H9 (cell line): Measurements from ENCODE around the gene KLC1. TPM values are rescaled to one million over a fixed set of nuclear protein-coding genes. Genes with fewer than 3 reads are reported as not detected.

ENCODE experiments used
- DNase-seq: peaks from one replicate; pipeline ENCODE4 v3.0.0-alpha.2; 2017
- H2AFZ ChIP-seq: one replicate; pipeline ENCODE4 v1.6.1; 2013; ENCODE audit warnings: mild to moderate bottlenecking, low read length, control low read depth, moderate library complexity
- H2AK5ac ChIP-seq: 2 replicates; pipeline ENCODE4 v1.6.1; 2013; ENCODE audit warnings: low read length, control low read depth, mixed read lengths; ENCODE audit not compliant: insufficient read length
- H2BK120ac ChIP-seq: one replicate; pipeline ENCODE4 v1.6.1; 2013; ENCODE audit warnings: low read depth, mild to moderate bottlenecking, low read length, control low read depth, inconsistent platforms; ENCODE audit not compliant: poor library complexity, severe bottlenecking
- H2BK12ac ChIP-seq: 2 replicates; pipeline ENCODE4 v1.6.1; 2013; ENCODE audit warnings: low read length, control low read depth, mixed read lengths, low read depth; ENCODE audit not compliant: insufficient read length
- H2BK15ac ChIP-seq: 2 replicates; pipeline ENCODE4 v1.6.1; 2013; ENCODE audit warnings: low read depth, low read length, control low read depth
- H2BK20ac ChIP-seq: one replicate; pipeline ENCODE4 v1.6.1; 2013; ENCODE audit warnings: low read depth, mild to moderate bottlenecking, low read length, control low read depth, inconsistent platforms; ENCODE audit not compliant: poor library complexity, severe bottlenecking
- H2BK5ac ChIP-seq: 2 replicates; pipeline ENCODE4 v1.6.1; 2013; ENCODE audit warnings: low read length, control low read depth, mixed read lengths; ENCODE audit not compliant: insufficient read length
- H3K14ac ChIP-seq: 2 replicates; pipeline ENCODE4 v1.6.1; 2013; ENCODE audit warnings: low read length, control low read depth; ENCODE audit not compliant: insufficient read depth
- H3K18ac ChIP-seq: 2 replicates; pipeline ENCODE4 v1.6.1; 2013; ENCODE audit warnings: low read depth, mild to moderate bottlenecking, mixed read lengths, low read length, control low read depth; ENCODE audit not compliant: insufficient read length
- H3K23ac ChIP-seq: 2 replicates; pipeline ENCODE4 v1.6.1; 2013; ENCODE audit warnings: low read length, control low read depth, mixed read lengths, low read depth; ENCODE audit not compliant: insufficient read length
- H3K23me2 ChIP-seq: 2 replicates; pipeline ENCODE4 v1.6.1; 2013; ENCODE audit warnings: low read depth, mild to moderate bottlenecking, mixed read lengths, low read length, control low read depth; ENCODE audit not compliant: insufficient read length, poor library complexity, severe bottlenecking
- H3K27ac ChIP-seq: 2 replicates; pipeline ENCODE4 v1.5.1; 2013; ENCODE audit warnings: low read length, control low read depth, mixed read lengths, low read depth; ENCODE audit not compliant: insufficient read length
- H3K27me3 ChIP-seq: 2 replicates; pipeline ENCODE4 v1.6.1; 2013; ENCODE audit warnings: low read length, control low read depth, inconsistent platforms; ENCODE audit not compliant: insufficient read depth
- H3K4ac ChIP-seq: 2 replicates; pipeline ENCODE4 v1.6.1; 2013; ENCODE audit warnings: low read depth, mild to moderate bottlenecking, control low read depth, inconsistent platforms, low read length, moderate library complexity
- H3K4me1 ChIP-seq: 2 replicates; pipeline ENCODE4 v1.6.1; 2013; ENCODE audit warnings: low read length, control low read depth, inconsistent platforms; ENCODE audit not compliant: insufficient read depth
- H3K4me2 ChIP-seq: 2 replicates; pipeline ENCODE4 v1.6.1; 2013; ENCODE audit warnings: low read length, control low read depth, mixed read lengths; ENCODE audit not compliant: insufficient read length, insufficient read depth
- H3K56ac ChIP-seq: 2 replicates; pipeline ENCODE4 v1.6.1; 2013; ENCODE audit warnings: low read depth, mild to moderate bottlenecking, mixed read lengths, low read length, control low read depth; ENCODE audit not compliant: insufficient read length
- H3K79me1 ChIP-seq: 2 replicates; pipeline ENCODE4 v1.6.1; 2013; ENCODE audit warnings: low read depth, mild to moderate bottlenecking, moderate library complexity, low read length, control low read depth, inconsistent platforms; ENCODE audit not compliant: insufficient read depth, poor library complexity, severe bottlenecking
- H3K79me2 ChIP-seq: 2 replicates; pipeline ENCODE4 v1.6.1; 2013; ENCODE audit warnings: low read length, control low read depth, inconsistent platforms; ENCODE audit not compliant: insufficient read depth
- H3K9ac ChIP-seq: 2 replicates; pipeline ENCODE4 v1.6.1; 2013; ENCODE audit warnings: low read length, control low read depth, mixed read lengths; ENCODE audit not compliant: insufficient read length; ENCODE audit errors: extremely low read depth
- H3K9me3 ChIP-seq: one replicate; pipeline ENCODE4 v1.6.1; 2013; ENCODE audit warnings: low read depth, low read length, inconsistent platforms; ENCODE audit not compliant: control insufficient read depth
- H3T11ph ChIP-seq: one replicate; pipeline ENCODE4 v1.6.1; 2013; ENCODE audit warnings: mild to moderate bottlenecking, low read length, control low read depth, inconsistent platforms
- H4K20me1 ChIP-seq: one replicate; pipeline ENCODE4 v1.6.1; 2013; ENCODE audit not compliant: control insufficient read depth, insufficient read length, insufficient read depth
- H4K5ac ChIP-seq: 2 replicates; pipeline ENCODE4 v1.6.1; 2013; ENCODE audit warnings: low read depth, mild to moderate bottlenecking, mixed read lengths, low read length, control low read depth; ENCODE audit not compliant: insufficient read length
- H4K8ac ChIP-seq: replicated peaks from 2 replicates; pipeline ENCODE4 v1.6.1; 2013; ENCODE audit warnings: low read length, control low read depth, mixed read lengths, low read depth; ENCODE audit not compliant: insufficient read length
- H4K91ac ChIP-seq: 2 replicates; pipeline ENCODE4 v1.6.1; 2013; ENCODE audit warnings: low read depth, mild to moderate bottlenecking, moderate library complexity, mixed read lengths, low read length, control low read depth; ENCODE audit not compliant: insufficient read length
- H3K27ac Mint-ChIP-seq, 3 experiments: 2 replicates in 2 of 3; 3 replicates in 1 of 3; pipeline ENCODE4 v1.8.0; 2020 to 2021; ENCODE audit warnings: mixed read lengths in 3 of 3, mild to moderate bottlenecking in 1 of 3, moderate library complexity in 1 of 3
- H3K27me3 Mint-ChIP-seq: 2 replicates; pipeline ENCODE4 v1.8.0; 2021; ENCODE audit warnings: low read depth, mild to moderate bottlenecking, moderate library complexity, mixed read lengths
- H3K36me3 Mint-ChIP-seq, 3 experiments: 2 replicates in 2 of 3; 3 replicates in 1 of 3; pipeline ENCODE4 v1.8.0; 2020 to 2021; ENCODE audit warnings: low read depth in 3 of 3, mixed read lengths in 3 of 3; ENCODE audit not compliant: insufficient read depth in 1 of 3
- H3K4me1 Mint-ChIP-seq, 2 experiments: 2 replicates each; pipeline ENCODE4 v1.8.0; 2020; ENCODE audit warnings: mixed read lengths in 2 of 2
- H3K4me3 Mint-ChIP-seq, 2 experiments: 2 replicates in 1 of 2; 3 replicates in 1 of 2; pipeline ENCODE4 v1.8.0; 2020 to 2021; ENCODE audit warnings: mild to moderate bottlenecking in 2 of 2, mixed read lengths in 2 of 2, moderate library complexity in 1 of 2
- H3K9me3 Mint-ChIP-seq, 2 experiments: 2 replicates in 1 of 2; 3 replicates in 1 of 2; pipeline ENCODE4 v1.8.0; 2020; ENCODE audit warnings: mild to moderate bottlenecking in 2 of 2, mixed read lengths in 2 of 2, moderate library complexity in 1 of 2
- WGBS: extraction: QIAGEN DNeasy Blood & Tissue Kit; methylation state at CpG from one replicate; pipeline ENCODE4 v1.1.7; 2013; ENCODE audit warnings: missing lambda C conversion rate, low lambda C conversion rate, mixed read lengths; ENCODE audit not compliant: insufficient read length; ENCODE audit errors: extremely low coverage; 5-methylcytosine and 5-hydroxymethylcytosine counted together
- total RNA-seq: library from RNA; stranded (reverse); gene quantifications from 2 replicates; pipeline ENCODE4 v1.2.1, GENCODE V29; 2021
- TF ChIP-seq, protein P1 (sequence below): fragments of 200-600 bp; sonication (generic); conservative IDR thresholded peaks from 3 replicates; pipeline ENCODE4 v1.8.0; 2021; ENCODE audit warnings: antibody characterized with exemption, mild to moderate bottlenecking

KLC1 gene
- total RNA-seq, 1 experiment from 2014 or later: 143 TPM

DNA sequence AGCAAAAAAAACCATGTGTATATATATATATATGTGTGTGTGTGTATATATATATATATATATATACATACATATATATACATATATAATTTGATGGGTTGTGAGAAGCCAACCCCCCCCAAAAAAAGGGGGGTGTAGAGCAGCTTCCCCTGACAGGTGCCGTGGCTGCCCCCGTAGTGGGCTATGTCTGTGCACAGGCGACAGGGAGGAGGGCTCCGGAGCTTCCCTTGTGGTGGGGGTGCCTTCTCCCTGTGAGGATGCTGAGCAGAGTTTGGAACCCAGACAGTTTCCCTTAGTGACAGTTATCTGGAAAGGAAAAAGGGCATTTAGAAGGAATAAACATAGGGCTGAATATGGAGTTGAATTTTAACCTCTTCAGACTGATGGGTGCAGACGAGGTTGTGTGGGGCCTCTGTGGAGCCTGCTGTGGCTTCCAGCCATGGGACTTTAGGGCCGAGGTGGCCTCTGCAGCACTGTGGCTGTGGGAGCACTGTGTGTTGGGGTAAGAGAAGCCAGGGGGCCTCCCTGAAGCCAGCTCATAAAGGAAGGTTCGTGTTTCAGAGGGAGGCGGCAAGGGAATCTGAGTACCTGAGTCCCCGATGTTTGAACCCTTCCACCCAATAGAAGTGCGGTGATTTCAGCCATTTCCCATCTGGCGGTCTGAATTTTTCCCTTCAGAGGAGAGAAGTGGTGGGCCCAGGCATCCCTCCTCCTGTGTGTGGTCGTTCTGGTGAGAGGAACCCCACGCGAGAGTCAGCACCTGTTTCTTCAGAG lies 66.5 kb downstream of the KLC1 start:
- Histone ChIP-seq H3K79me2 (no peaks in the 10 kb centered on the region), H2BK5ac (no peak overlapping the region), H3K9me3 (no peaks in the 10 kb centered on the region), H3K9ac (no peak overlapping the region), H2BK15ac (no peak overlapping the region), H3K56ac (no peak overlapping the region), H3K4ac (no peak overlapping the region), H3K23me2 (no peaks in the 10 kb centered on the region), H3K18ac (no peak overlapping the region), H2AK5ac (no peak overlapping the region), H3K27me3 (no peaks in the 10 kb centered on the region), H3K14ac (no peak overlapping the region), H4K91ac (no peak overlapping the region), H3K4me1 (no peaks in the 10 kb centered on the region), H2BK120ac (no peak overlapping the region), H3T11ph (no peak overlapping the region), H3K27ac (no peak overlapping the region), H4K20me1 (peaks cover 3% of the 10 kb centered on the region), H2BK12ac (no peak overlapping the region), H4K5ac (no peak overlapping the region), H2AFZ (no peak overlapping the region), H4K8ac (no peak overlapping the region), H3K79me1 (no peaks in the 10 kb centered on the region), H3K4me2 (no peak overlapping the region), H3K23ac (no peak overlapping the region), H2BK20ac (no peak overlapping the region)
- Mint-ChIP-seq H3K9me3 (no peaks in the 10 kb centered on the region), H3K4me3 (no peak overlapping the region), H3K27me3 (peaks cover 1% of the 10 kb centered on the region; the same call in 1 of the 2 replicates), H3K36me3 (peaks cover 2 to 38% (median 24%) of the 10 kb centered on the region in 3 experiments; a peak in 6 of 7 replicates), H3K4me1 (peaks cover 10 to 13% of the 10 kb centered on the region in 2 experiments; a peak in 3 of 4 replicates), H3K27ac (peak overlapping the region in 1 of 3 experiments; percentile 60; a peak in 3 of 7 replicates)
- WGBS: no CpG with 5 or more reads among the region's 14 CpGs
- TF ChIP-seq, protein P1, sequence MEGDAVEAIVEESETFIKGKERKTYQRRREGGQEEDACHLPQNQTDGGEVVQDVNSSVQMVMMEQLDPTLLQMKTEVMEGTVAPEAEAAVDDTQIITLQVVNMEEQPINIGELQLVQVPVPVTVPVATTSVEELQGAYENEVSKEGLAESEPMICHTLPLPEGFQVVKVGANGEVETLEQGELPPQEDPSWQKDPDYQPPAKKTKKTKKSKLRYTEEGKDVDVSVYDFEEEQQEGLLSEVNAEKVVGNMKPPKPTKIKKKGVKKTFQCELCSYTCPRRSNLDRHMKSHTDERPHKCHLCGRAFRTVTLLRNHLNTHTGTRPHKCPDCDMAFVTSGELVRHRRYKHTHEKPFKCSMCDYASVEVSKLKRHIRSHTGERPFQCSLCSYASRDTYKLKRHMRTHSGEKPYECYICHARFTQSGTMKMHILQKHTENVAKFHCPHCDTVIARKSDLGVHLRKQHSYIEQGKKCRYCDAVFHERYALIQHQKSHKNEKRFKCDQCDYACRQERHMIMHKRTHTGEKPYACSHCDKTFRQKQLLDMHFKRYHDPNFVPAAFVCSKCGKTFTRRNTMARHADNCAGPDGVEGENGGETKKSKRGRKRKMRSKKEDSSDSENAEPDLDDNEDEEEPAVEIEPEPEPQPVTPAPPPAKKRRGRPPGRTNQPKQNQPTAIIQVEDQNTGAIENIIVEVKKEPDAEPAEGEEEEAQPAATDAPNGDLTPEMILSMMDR: no peak
- DNase-seq: no peak
